ENCODE measurements around the gene DSE.

The DSE gene

DNA sequence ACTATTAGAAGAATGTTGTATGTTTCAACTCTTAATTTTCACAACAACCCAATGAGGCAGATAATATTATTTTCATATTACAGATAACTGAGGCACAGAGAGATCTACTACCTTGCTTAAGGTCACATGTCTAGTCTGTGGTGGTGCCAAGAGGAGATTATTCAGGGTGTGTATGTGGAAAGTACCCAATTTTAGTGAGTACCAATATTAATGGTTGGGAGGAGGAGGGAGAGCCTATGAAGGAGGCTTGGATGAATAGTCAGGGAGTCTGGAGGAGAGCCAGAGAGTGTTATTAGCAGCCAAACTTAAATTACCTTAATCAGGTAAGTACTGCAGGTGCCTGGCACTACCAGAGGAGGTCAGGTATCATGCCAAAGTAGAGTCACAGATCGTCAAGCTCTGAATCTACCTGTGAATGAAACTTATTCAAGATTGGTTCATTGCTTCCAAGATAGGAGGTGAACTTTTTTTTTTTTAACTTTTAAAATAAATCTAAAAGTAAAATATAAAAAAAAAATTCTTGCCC, 79.5 kb downstream of the DSE start:
- no peak for DNase-seq

DNA sequence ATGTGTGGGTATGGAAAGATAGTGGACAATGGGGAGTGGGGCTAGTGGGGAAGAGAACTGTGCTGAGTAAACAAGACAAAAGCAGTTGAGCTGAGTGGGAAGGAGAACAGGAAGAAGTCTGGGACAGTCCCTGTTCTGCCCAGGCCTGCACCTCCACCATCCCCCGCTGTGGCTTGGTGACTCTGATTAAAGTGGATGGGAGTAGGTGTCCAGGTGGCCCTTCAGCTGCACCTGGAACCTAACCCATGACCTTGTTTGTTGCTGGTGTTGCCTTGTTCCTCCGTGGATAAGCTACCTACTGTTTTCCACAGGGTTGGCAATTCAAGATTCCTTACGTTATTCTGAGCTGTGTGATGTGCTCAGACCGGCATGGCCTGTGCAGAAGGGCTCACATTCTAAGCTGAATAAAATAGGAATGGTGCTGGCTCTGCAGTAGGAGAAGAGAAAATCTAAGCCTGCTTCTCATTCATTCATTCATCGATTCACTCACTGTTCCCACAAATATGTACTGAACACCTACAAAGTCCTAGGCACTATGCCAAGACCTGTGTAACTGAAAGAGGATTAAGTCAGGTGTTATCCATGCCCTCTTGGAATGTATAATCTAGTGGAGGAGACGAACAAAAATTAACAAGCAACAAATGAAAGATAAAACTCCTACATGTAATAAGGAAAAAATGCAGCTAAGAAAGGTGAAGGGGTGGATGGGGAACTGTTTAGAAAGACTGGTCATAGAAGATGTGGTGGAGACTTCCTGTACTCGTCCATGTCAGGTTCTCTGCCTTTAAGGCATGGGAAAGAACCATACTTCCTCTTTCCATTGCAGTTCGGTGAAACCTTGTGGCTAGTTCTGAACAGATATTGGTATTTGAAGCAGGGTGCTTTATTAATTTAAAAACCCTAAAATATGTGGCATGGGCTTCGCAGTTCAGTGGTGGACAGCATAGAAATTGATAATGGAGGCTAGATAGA, 80.3 kb downstream of the DSE start:
- DNase-seq: no peak

GRCh38 chr6:116451916-116452315, 81.2 kb downstream of the DSE start:
- no peak for DNase-seq

- DNase-seq: no peak
These were observed 81.8 kb downstream of the DSE start for GRCh38 chr6:116452531-116452930.

- no peak for DNase-seq
These were observed 85.4 kb downstream of the DSE start for GRCh38 chr6:116456106-116456505.

GRCh38 chr6:116456927-116457326, 86.2 kb downstream of the DSE start:
- DNase-seq: no peak

GRCh38 chr6:116458264-116458663, 87.5 kb downstream of the DSE start:
- DNase-seq: no peak

DNA sequence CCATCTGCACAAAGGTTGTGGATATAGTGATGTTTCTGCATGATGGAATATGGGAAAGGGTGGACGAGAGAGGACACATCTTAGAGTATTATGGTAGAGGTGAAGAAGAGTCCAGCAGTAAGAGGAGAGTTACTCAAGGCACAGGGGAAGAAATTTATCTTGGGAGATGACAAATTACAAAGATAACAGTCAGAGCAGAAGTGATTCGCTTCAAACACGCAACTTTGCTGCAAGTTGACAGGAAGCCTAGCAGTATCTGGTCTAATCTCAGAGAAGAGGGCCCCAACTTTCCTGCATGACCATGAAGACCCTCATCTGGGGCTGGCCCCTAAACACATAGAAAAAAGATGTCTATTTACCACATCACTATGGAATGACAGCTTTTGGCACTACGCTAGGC, 89.2 kb downstream of the DSE start:
- DNase-seq: no peak

GRCh38 chr6:116461331-116461931, 90.7 kb downstream of the DSE start, which contains the start of gene CALHM6:
Gene CALHM6, plus strand, starts transcription at chr6:116461375. Its CDS starts 555 bp downstream, at chr6:116461930.
- DNase-seq: no peak

GRCh38 chr6:116461932-116462885, 91.5 kb downstream of the DSE start:
- no peak for DNase-seq

GRCh38 chr6:116463301-116463700, 92.6 kb downstream of the DSE start:
- no peak for DNase-seq

DNA sequence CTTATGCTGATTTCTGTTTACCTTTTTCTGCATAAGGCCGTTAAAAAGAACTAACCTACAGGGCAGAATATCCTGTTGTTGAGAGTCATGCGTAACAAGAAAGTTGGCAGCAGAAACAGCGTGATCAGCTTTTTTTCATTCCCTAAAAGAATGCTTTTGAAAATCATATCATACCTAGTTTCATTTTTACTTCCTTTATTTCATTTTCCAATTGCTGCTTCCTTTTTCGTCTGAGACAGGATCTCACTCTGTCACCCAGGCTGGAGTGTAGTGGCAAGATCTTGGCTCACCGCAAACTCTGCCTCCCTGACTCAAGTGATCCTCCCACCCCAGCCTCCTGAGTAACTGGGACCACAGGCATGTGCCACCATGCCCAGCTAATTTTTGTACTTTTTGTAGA, 94.5 kb downstream of the DSE start:
- DNase-seq: no peak

DNA sequence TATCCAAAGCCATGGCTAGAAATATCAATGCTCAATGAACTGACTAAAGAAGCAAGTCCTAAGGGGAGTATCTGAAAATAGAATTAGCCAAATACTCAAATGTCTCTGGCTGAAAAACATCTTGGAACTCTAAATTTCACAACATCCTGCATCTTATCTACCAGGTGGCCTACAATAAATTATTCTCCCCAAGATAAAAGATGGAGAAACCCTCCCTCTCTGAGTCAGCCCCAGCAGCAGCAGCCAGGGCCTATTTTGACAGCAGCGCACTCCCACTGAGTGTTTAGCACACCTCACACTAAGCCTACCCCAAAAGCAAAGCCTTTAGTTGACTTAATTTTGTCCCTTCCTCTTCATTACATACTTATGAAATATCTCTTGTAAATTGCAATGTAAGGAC, 96.3 kb downstream of the DSE start:
- DNase-seq: no peak

DNA sequence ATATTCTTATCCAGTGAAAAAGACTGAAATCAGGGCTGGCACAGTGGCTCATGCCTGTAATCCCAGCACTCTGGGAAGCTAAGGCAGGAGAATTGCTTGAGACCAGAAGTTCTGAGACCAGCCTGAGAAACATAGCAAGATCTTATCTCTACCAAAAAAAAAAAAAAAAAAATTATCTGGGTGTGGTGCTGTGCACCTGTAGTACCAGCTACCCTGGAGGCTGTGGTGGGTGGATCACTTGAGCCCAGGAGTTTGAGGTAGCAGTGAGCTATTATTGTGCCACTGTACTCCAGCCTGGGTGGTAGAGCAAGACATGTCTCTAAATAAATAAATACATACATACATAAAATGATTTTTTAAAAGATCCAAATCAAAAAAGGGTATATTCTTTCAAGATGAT, 96.8 kb downstream of the DSE start:
- no peak for DNase-seq

DNA sequence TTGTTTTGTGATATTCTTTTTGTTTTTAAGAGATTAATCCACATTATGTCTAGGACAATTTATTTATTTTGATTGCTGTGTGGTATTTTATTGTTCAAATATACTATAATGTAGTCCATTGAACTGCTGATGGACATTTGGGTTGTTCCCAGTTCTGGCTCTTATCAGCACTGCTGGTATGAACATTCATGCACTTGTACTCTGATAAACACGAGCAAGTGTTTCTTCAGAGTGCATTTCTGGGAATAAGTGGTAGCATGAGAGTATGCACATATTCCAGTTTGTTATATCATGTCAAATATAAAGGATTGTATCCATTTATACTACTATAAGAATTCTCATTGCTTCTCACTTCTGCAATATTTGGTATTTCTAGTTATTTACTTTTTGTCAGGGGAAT, 97.5 kb downstream of the DSE start:
- DNase-seq: no peak

GRCh38 chr6:116471531-116471930, 100.8 kb downstream of the DSE start:
- no peak for DNase-seq

GRCh38 chr6:116472706-116473105, 102.0 kb downstream of the DSE start:
- no peak for DNase-seq

DNA sequence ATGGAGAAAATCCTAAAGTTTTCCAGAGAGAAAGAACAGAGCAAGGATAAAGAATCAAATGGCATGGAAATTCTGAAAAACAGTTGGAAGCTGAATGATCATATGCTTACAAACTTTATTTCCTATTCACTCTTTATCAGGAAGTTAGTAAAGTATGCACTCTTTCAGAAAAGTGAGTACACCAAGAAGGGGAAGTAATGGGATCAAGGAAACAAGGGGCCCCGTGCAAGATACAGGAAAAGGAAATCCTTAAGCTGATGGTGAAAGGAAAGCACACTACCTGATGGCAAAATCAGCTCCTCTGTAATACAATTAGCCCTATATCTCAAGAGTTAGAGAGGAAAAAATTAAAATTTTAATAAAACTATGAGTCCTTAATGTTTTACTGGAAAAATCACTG, 104.4 kb downstream of the DSE start:
- no peak for DNase-seq

GRCh38 chr6:116476002-116476678, 105.4 kb downstream of the DSE start:
- DNase-seq: no peak

DNA sequence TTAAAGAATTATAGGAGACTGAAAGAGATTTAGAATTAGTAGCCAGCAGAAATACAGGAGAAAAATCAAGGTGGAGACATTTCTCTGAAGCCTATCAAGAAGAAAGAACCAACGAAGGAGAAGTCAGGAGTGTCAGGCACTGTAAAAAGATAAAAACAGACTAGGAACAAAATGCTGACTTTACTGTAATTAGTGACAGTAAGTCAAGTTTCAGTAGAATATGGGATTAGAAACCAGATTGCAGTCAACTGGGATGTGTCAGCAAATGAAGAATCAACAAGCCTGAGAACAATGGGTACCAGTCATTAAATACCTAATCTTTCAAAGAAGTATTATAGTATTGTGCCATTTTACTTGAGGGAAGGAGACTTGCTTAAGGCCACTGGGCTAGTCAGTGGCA, 112.0 kb downstream of the DSE start:
- no peak for DNase-seq

- DNase-seq: no peak
These were observed 112.9 kb downstream of the DSE start for GRCh38 chr6:116483616-116484015.

DNA sequence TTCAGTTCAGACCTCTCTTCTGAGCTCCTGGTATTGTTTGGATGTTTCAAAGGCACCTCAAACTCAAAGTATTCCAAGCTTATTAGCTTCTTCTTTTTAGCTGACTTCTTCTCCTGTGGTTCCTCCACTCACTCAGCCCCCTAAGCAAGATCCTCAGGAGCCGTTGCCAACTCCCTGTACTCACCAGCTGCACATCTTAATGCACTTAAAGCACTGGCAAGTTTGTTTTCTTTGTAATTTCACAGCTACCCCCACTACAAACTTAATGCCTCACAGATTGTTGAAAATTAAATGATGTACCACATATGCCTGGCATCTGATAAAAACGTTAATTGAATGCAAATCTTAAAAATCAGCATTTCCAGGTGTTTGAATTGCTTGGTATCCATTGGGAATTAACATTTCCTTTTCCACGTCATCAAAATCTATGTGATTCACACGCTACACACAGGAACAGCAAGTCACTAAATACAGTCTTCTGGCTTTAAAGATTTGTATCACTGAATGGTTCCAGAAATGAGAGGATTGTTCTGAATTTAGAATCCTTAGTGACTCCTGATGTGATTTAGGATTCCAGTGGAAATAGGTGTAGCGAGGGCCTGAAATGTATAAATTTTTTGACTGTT, 114.9 kb downstream of the DSE start:
- DNase-seq: no peak

All from SHP77 treated with DMSO at 0.1 percent for 48 hours (cell line).